RWPE1 (cell line): ENCODE results near the gene OR10J1.
"Not testable (repeated sequence)": the region's sequence is repeated elsewhere in the genome, so short reads cannot be mapped to it uniquely, and the experiment has no call there.

Experiments
- CTCF ChIA-PET: fragments of 350-600 bp; sonication (Branson Sonifier 250); formaldehyde crosslinking; extraction: SDS; loops from one replicate; lab custom pipeline; 2021; lab: Yijun Ruan, JAX
- POLR2A ChIA-PET: fragments of 400-600 bp; formaldehyde crosslinking; extraction: SDS; loops from one replicate; lab custom pipeline; 2020; ENCODE audit warnings: antibody characterized with exemption; ENCODE audit not compliant: low non-redundant PET; lab: Yijun Ruan, JAX
- DNase-seq: peaks from one replicate; pipeline ENCODE4 v3.0.0; 2012; ENCODE audit warnings: low spot score
- H3K27ac ChIP-seq: fragments of 450-650 bp; 2 replicates; pipeline ENCODE4 v1.5.1; 2017
- TF ChIP-seq, protein P1 (sequence below): fragments of 450-650 bp; conservative IDR thresholded peaks from 2 replicates; pipeline ENCODE4 v1.5.1; 2017; ENCODE audit warnings: low read depth, mild to moderate bottlenecking

Gene OR10J1

DNA sequence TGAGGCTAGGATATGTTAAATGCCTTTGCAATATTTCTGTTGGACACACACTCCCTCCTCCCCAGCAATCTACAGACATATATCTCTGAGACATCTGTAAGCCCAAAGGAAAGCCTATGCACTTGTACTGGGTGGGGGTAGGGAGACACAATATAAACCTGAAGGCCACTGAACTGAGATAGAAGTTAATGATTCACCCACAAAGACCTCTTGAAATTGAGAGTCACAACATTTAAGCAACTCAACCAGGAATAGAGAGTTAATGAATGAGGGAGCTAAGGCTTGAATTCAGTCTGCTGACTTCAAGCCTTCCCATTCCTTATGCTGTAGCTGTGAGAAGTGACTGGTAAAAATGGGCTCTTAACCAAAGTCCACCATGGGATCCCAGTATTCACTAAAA lies 5.0 kb downstream of the OR10J1 start:
- no peak for DNase-seq
- CTCF ChIA-PET, result no interaction called here
- POLR2A ChIA-PET, result no interaction called here
- no peak overlapping the region for H3K27ac ChIP-seq
- TF ChIP-seq, protein P1, sequence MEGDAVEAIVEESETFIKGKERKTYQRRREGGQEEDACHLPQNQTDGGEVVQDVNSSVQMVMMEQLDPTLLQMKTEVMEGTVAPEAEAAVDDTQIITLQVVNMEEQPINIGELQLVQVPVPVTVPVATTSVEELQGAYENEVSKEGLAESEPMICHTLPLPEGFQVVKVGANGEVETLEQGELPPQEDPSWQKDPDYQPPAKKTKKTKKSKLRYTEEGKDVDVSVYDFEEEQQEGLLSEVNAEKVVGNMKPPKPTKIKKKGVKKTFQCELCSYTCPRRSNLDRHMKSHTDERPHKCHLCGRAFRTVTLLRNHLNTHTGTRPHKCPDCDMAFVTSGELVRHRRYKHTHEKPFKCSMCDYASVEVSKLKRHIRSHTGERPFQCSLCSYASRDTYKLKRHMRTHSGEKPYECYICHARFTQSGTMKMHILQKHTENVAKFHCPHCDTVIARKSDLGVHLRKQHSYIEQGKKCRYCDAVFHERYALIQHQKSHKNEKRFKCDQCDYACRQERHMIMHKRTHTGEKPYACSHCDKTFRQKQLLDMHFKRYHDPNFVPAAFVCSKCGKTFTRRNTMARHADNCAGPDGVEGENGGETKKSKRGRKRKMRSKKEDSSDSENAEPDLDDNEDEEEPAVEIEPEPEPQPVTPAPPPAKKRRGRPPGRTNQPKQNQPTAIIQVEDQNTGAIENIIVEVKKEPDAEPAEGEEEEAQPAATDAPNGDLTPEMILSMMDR, result no peak

DNA sequence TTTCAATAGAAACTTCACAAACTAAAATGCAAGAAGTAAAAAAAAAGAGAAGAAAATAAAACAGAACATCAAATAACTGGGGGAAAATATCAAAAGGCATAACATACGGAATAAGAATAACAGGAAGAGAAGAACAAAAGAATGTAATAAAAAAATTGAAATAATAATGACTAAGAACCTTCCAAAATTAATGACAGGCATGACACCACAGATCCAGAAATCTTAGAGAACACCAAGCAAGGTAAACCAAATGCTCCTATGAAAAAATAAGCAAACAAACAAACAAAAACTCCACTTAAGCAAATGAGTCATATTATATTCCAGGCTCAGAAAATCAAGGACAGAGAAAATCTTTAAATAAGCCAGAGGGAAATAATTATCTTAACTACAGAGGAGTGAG lies 8.7 kb downstream of the OR10J1 start:
- no peak overlapping the region for H3K27ac ChIP-seq
- TF ChIP-seq, protein P1, result no peak
- ChIA-PET POLR2A (no interaction called here), CTCF (interaction anchor here (0.7 kb wide), 1 partner anchor 377 kb away, joined by 3 read pairs; no protein-coding TSS in a partner anchor)
- DNase-seq, result no peak

DNA sequence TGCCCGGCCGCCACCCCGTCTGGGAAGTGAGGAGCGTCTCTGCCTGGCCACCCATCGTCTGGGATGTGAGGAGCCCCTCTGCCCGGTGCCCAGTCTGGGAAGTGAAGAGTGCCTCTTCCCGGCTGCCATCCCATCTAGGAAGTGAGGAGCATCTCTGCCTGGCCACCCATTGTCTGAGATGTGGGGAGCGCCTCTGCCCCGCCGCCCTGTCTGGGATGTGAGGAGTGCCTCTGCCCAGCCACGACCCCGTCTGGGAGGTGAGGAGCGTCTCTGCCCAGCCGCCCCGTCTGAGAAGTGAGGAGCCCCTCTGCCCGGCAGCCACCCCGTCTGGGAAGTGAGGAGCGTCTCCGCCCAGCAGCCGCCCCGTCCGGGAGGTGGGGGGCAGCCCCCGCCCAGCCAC lies 10.1 kb downstream of the OR10J1 start:
- DNase-seq, CTCF ChIA-PET, POLR2A ChIA-PET, H3K27ac ChIP-seq: not testable (repeated sequence)

DNA sequence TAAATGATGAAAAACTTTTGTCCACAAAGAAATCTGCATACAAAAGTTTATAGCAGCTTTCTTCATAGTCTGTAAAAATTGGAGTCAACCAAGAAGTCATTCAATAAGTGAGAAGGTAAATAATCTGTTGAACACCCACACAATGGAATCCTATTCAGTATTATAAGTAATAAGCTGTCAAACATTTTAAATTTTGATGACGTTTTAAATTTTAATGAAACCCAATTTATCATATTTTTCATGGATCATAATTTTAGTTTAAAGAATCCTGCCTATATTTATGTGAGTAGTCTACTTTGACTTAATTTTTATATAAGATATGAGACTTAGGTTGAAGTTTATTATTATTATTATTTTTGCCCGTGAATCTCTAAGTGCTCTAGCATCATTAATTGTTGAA lies 20.0 kb downstream of the OR10J1 start:
- ChIA-PET CTCF (interaction anchor here (0.5 kb wide), 1 partner anchor 205 kb away, joined by 3 read pairs; no protein-coding TSS in a partner anchor), POLR2A (no interaction called here)
- no peak for DNase-seq
- TF ChIP-seq, protein P1, result no peak
- no peak overlapping the region for H3K27ac ChIP-seq

DNA sequence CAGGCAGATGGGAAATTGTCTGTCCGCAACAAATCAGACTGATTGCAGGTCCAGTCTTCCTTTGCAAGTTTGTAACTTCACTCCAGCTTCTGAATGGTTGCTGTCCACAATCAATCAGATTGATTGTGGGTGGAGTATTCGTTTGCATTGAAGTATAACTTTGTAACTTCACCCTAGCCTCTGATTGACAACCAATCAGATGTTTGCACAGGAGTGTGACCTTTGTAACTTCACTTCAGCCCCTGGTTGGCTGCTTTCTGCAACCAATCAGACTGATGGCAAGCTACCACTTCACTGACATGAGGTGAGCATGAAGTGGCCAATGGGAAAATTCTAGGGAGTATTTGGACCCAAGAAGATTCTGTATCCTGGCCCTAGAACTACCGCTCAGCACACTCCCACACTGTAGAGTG lies 25.7 kb downstream of the OR10J1 start:
- DNase-seq, result no peak
- POLR2A ChIA-PET, result no interaction called here
- TF ChIP-seq, protein P1, result no peak
- CTCF ChIA-PET, result no interaction called here
- no peak overlapping the region for H3K27ac ChIP-seq

DNA sequence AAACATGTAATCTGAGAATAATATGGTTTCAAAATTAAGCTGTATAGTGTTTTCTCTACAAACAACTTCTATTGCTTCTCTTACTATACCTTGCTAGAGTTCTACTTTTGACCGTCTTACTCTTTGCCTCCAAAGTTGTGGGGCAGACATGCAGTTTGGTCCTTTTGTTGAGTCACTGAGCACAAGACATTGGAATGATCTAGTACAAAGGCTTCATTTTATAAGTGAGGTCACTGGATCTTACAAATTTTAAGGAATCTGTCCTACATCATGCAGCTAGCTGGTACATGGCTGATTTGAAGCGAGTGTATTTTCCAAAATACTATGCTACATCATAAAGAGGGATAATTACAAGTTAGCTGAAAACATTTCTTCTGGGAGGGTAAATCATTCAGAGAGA lies 28.8 kb downstream of the OR10J1 start:
- ChIA-PET POLR2A (no interaction called here), CTCF (no interaction called here)
- H3K27ac ChIP-seq, result no peak overlapping the region
- no peak for DNase-seq
- TF ChIP-seq, protein P1, result no peak

DNA sequence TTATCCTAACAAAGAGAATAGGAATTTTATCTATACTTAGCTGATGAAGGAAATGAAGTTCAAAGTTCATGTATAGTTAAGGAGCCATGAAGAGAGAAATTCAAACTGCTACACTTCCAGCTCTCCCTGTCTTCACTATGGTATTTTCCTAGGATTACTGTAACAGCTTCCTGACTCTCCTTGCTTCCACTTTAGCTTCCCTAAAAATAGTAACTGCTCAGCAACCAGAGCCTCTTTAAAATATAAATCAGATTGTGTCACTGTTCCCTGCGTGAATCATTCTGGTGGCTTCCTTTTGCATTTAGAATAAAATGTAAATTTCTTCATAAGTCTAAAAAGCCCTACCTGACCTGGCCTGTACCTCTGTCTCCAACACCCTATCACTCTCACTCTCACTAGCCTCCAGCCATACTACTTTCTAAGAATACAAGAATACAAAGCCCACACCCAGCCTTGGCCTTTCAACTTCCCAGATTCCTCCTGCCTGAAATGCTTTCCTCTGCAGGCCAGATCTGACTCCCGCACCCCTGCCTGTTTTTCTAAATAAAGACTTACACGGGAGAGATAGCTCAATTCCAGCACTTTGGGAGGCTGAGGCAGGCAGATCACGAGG lies 30.5 kb downstream of the OR10J1 start:
- no peak overlapping the region for H3K27ac ChIP-seq
- CTCF ChIA-PET, result interaction anchor here (0.7 kb wide), 1 partner anchor 13 kb away, joined by 3 read pairs; no protein-coding TSS in a partner anchor
- no peak for DNase-seq
- TF ChIP-seq, protein P1, result no peak
- POLR2A ChIA-PET, result no interaction called here
